ENCODE measurements around the gene NPVF. TPM values are rescaled to one million over a fixed set of nuclear protein-coding genes. Genes with fewer than 3 reads are reported as not detected.

The NPVF gene
- total RNA-seq, 3 donors from 2014 or later, result not detected

- Histone ChIP-seq H3K4me1 (ENCODE audit: low read depth) (no peaks in the 10 kb centered on the region), H3K4me3 (no peak overlapping the region), H3K9me3 (no peaks in the 10 kb centered on the region), H3K36me3 (ENCODE audit: low read depth) (no peaks in the 10 kb centered on the region)
- peak; percentile 68 for ATAC-seq
- intact Hi-C loops (cut with DNase I, micrococcal nuclease), result no loop called here
- DNase-seq, result no peak
- no peak for TF ChIP-seq CTCF (IDR thresholded peaks at IDR 0.05)
Observed at GRCh38 chr7:25215694-25216335, 12.5 kb downstream of the NPVF start.

GRCh38 chr7:25208525-25209221 is 19.6 kb downstream of the NPVF start:
- Histone ChIP-seq H3K4me3 (no peak overlapping the region), H3K4me1 (ENCODE audit: low read depth) (peaks cover 5% of the 10 kb centered on the region), H3K36me3 (ENCODE audit: low read depth) (no peaks in the 10 kb centered on the region), H3K9me3 (peaks cover 6% of the 10 kb centered on the region)
- intact Hi-C loops (cut with DNase I, micrococcal nuclease), result no loop called here
- no peak for TF ChIP-seq CTCF (IDR thresholded peaks at IDR 0.05)
- ATAC-seq, result peak; percentile 79
- DNase-seq, result no peak

- TF ChIP-seq CTCF (IDR thresholded peaks at IDR 0.05), result no peak
- Histone ChIP-seq H3K36me3 (ENCODE audit: low read depth) (no peaks in the 10 kb centered on the region), H3K9me3 (peaks cover 6% of the 10 kb centered on the region), H3K4me1 (ENCODE audit: low read depth) (peaks cover 5% of the 10 kb centered on the region), H3K4me3 (no peak overlapping the region)
- ATAC-seq (peak; percentile 75), DNase-seq (no peak)
- intact Hi-C loops (cut with DNase I, micrococcal nuclease), result no loop called here
Observed at GRCh38 chr7:25207887-25208286, 20.4 kb downstream of the NPVF start.

- peaks cover 6% of the 10 kb centered on the region for H3K9me3 ChIP-seq
- ATAC-seq (peak; percentile 73), DNase-seq (peak in 1 of 3 donors; percentile 35)
- no peaks in the 10 kb centered on the region for H3K36me3 ChIP-seq (ENCODE audit: low read depth)
- H3K4me3 ChIP-seq, result no peak overlapping the region
- intact Hi-C loops (cut with DNase I, micrococcal nuclease), result no loop called here
- H3K4me1 ChIP-seq (ENCODE audit: low read depth), result peaks cover 5% of the 10 kb centered on the region
- TF ChIP-seq CTCF (IDR thresholded peaks at IDR 0.05), result no peak
Observed at GRCh38 chr7:25206765-25207164, 21.5 kb downstream of the NPVF start.

- ATAC-seq (peak; percentile 84), DNase-seq (peak in 1 of 3 donors; percentile 76)
- no peak overlapping the region for H3K4me3 ChIP-seq
- no peaks in the 10 kb centered on the region for H3K36me3 ChIP-seq (ENCODE audit: low read depth)
- H3K9me3 ChIP-seq, result no peaks in the 10 kb centered on the region
- intact Hi-C loops (cut with DNase I, micrococcal nuclease), result no loop called here
- no peak for TF ChIP-seq CTCF (IDR thresholded peaks at IDR 0.05)
- peaks cover 11% of the 10 kb centered on the region for H3K4me1 ChIP-seq (ENCODE audit: low read depth)
Observed at GRCh38 chr7:25196132-25196896, 32.0 kb downstream of the NPVF start.
